Measurements from ENCODE around the gene FAM185A.

DNA sequence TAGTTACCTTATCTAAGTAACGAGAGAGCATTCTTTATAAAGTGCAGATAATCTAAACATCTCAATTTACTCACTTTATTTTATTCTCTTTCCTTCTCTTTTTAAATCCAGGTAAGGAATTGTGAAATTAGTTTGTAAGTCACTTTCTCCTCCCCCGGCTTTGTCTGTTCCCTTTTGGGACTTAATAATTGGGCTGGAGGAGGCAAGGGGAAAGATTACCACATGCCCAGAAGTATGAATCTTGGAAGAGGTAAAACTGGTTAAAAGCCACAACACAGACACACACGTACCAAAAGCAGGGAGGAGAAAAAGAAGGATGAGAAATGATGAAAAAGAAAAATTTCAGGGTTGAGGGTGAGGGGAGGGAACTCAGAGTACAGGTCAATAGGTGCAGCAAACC, 100.7 kb downstream of the FAM185A start:
- TF ChIP-seq, protein P1, sequence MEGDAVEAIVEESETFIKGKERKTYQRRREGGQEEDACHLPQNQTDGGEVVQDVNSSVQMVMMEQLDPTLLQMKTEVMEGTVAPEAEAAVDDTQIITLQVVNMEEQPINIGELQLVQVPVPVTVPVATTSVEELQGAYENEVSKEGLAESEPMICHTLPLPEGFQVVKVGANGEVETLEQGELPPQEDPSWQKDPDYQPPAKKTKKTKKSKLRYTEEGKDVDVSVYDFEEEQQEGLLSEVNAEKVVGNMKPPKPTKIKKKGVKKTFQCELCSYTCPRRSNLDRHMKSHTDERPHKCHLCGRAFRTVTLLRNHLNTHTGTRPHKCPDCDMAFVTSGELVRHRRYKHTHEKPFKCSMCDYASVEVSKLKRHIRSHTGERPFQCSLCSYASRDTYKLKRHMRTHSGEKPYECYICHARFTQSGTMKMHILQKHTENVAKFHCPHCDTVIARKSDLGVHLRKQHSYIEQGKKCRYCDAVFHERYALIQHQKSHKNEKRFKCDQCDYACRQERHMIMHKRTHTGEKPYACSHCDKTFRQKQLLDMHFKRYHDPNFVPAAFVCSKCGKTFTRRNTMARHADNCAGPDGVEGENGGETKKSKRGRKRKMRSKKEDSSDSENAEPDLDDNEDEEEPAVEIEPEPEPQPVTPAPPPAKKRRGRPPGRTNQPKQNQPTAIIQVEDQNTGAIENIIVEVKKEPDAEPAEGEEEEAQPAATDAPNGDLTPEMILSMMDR (IDR thresholded peaks at IDR 0.05; ENCODE audit: borderline replicate concordance, extremely low read depth, low read length, poor library complexity, severe bottlenecking): no peak
- TF ChIP-seq EZH2 (IDR thresholded peaks at IDR 0.05; ENCODE audit: borderline replicate concordance, low read depth, low read length, severe bottlenecking): no peak

Data from DND-41 (cell line).